ENCODE measurements around the gene CDH11.

DNA sequence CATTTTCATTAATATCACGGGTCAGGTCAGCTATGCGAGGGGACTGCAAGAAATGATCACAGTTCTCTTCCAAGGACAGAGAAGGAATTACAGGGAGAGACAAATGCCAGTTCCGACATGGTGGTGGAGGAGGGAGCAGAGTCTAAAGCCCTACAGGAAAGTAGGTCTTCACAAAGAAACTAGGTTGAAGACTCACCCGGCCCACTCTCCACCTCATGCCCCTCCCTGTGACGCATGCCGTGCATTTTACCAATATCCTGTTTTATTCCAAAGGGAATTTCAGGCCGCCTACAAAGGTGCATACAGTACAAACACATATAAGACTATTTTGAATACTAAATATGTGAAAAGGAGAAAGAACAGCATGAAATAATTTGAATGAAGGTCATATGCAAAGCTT lies 56.8 kb downstream of the CDH11 start:
- TF ChIP-seq, protein P1, sequence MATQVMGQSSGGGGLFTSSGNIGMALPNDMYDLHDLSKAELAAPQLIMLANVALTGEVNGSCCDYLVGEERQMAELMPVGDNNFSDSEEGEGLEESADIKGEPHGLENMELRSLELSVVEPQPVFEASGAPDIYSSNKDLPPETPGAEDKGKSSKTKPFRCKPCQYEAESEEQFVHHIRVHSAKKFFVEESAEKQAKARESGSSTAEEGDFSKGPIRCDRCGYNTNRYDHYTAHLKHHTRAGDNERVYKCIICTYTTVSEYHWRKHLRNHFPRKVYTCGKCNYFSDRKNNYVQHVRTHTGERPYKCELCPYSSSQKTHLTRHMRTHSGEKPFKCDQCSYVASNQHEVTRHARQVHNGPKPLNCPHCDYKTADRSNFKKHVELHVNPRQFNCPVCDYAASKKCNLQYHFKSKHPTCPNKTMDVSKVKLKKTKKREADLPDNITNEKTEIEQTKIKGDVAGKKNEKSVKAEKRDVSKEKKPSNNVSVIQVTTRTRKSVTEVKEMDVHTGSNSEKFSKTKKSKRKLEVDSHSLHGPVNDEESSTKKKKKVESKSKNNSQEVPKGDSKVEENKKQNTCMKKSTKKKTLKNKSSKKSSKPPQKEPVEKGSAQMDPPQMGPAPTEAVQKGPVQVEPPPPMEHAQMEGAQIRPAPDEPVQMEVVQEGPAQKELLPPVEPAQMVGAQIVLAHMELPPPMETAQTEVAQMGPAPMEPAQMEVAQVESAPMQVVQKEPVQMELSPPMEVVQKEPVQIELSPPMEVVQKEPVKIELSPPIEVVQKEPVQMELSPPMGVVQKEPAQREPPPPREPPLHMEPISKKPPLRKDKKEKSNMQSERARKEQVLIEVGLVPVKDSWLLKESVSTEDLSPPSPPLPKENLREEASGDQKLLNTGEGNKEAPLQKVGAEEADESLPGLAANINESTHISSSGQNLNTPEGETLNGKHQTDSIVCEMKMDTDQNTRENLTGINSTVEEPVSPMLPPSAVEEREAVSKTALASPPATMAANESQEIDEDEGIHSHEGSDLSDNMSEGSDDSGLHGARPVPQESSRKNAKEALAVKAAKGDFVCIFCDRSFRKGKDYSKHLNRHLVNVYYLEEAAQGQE (IDR thresholded peaks at IDR 0.05; ENCODE audit: borderline replicate concordance), result no peak
- TF ChIP-seq, protein P2, sequence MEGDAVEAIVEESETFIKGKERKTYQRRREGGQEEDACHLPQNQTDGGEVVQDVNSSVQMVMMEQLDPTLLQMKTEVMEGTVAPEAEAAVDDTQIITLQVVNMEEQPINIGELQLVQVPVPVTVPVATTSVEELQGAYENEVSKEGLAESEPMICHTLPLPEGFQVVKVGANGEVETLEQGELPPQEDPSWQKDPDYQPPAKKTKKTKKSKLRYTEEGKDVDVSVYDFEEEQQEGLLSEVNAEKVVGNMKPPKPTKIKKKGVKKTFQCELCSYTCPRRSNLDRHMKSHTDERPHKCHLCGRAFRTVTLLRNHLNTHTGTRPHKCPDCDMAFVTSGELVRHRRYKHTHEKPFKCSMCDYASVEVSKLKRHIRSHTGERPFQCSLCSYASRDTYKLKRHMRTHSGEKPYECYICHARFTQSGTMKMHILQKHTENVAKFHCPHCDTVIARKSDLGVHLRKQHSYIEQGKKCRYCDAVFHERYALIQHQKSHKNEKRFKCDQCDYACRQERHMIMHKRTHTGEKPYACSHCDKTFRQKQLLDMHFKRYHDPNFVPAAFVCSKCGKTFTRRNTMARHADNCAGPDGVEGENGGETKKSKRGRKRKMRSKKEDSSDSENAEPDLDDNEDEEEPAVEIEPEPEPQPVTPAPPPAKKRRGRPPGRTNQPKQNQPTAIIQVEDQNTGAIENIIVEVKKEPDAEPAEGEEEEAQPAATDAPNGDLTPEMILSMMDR (IDR thresholded peaks at IDR 0.05; ENCODE audit: poor library complexity, severe bottlenecking), result no peak
- TF ChIP-seq POLR2AphosphoS5 (IDR thresholded peaks at IDR 0.05), result no peak
- no peak for TF ChIP-seq MXI1 (conservative IDR thresholded peaks at IDR 0.05; ENCODE audit: poor library complexity, severe bottlenecking)
